Measurements from ENCODE around the gene XRN1.

GRCh38 chr3:142450881-142451280 is 3.0 kb upstream of the XRN1 start:
- TF ChIP-seq, protein P1, sequence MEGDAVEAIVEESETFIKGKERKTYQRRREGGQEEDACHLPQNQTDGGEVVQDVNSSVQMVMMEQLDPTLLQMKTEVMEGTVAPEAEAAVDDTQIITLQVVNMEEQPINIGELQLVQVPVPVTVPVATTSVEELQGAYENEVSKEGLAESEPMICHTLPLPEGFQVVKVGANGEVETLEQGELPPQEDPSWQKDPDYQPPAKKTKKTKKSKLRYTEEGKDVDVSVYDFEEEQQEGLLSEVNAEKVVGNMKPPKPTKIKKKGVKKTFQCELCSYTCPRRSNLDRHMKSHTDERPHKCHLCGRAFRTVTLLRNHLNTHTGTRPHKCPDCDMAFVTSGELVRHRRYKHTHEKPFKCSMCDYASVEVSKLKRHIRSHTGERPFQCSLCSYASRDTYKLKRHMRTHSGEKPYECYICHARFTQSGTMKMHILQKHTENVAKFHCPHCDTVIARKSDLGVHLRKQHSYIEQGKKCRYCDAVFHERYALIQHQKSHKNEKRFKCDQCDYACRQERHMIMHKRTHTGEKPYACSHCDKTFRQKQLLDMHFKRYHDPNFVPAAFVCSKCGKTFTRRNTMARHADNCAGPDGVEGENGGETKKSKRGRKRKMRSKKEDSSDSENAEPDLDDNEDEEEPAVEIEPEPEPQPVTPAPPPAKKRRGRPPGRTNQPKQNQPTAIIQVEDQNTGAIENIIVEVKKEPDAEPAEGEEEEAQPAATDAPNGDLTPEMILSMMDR (IDR thresholded peaks at IDR 0.05 in 8 of 11, conservative IDR thresholded peaks at IDR 0.05 in 3 of 11), result no peak
- TF ChIP-seq POLR2A (IDR thresholded peaks at IDR 0.05) (no peak), POLR2AphosphoS5 (IDR thresholded peaks at IDR 0.05) (no peak)

Measured in spleen (tissue), 7 donors.